Mesenchymal stem cell (in vitro differentiated cells and primary cell): Measurements from ENCODE around the gene MAN2A1. TPM values are rescaled to one million over a fixed set of nuclear protein-coding genes. Genes with fewer than 3 reads are reported as not detected.

Experiments
- DNase-seq: peaks from one replicate; pipeline ENCODE4 v3.0.0-alpha.2; 2013
- H2AFZ ChIP-seq: one replicate; pipeline ENCODE4 v1.6.1; 2013; ENCODE audit warnings: low read depth, mild to moderate bottlenecking, control low read depth, inconsistent platforms, low read length, moderate library complexity
- H2AK5ac ChIP-seq: 2 replicates; pipeline ENCODE4 v1.6.1; 2013; ENCODE audit warnings: low read length, moderate library complexity, mild to moderate bottlenecking, inconsistent platforms; ENCODE audit not compliant: severe bottlenecking
- H2BK120ac ChIP-seq: one replicate; pipeline ENCODE4 v1.6.1; 2013; ENCODE audit warnings: low read depth, mild to moderate bottlenecking, inconsistent platforms, low read length, moderate library complexity
- H2BK12ac ChIP-seq, 2 experiments: one replicate each; pipeline ENCODE4 v1.6.1; 2013; ENCODE audit warnings: inconsistent platforms in 2 of 2, low read length in 2 of 2, mild to moderate bottlenecking in 2 of 2, moderate library complexity in 2 of 2, control low read depth in 1 of 2
- H2BK15ac ChIP-seq: one replicate; pipeline ENCODE4 v1.6.1; 2013; ENCODE audit warnings: mild to moderate bottlenecking, low read depth, inconsistent platforms; ENCODE audit not compliant: poor library complexity, severe bottlenecking
- H2BK5ac ChIP-seq: 2 replicates; pipeline ENCODE4 v1.6.1; 2013; ENCODE audit warnings: low read depth, mild to moderate bottlenecking, low read length, control low read depth, inconsistent platforms; ENCODE audit not compliant: poor library complexity, severe bottlenecking
- H3K14ac ChIP-seq, 2 experiments: one replicate each; pipeline ENCODE4 v1.6.1; 2013; ENCODE audit warnings: inconsistent platforms in 2 of 2, low read length in 2 of 2, control low read depth in 1 of 2, mild to moderate bottlenecking in 1 of 2, moderate library complexity in 1 of 2
- H3K18ac ChIP-seq, 2 experiments: one replicate each; pipeline ENCODE4 v1.6.1; 2013; ENCODE audit warnings: inconsistent platforms in 2 of 2, low read length in 2 of 2, control low read depth in 1 of 2, low read depth in 1 of 2, mild to moderate bottlenecking in 1 of 2
- H3K23ac ChIP-seq, 2 experiments: one replicate each; pipeline ENCODE4 v1.6.1; 2013; ENCODE audit warnings: inconsistent platforms in 2 of 2, low read length in 2 of 2, mild to moderate bottlenecking in 2 of 2, moderate library complexity in 2 of 2, control low read depth in 1 of 2
- H3K27ac ChIP-seq: 2 replicates; pipeline ENCODE4 v1.5.1; 2013; ENCODE audit warnings: mild to moderate bottlenecking, moderate library complexity, low read length, control low read depth, inconsistent platforms; ENCODE audit not compliant: poor library complexity, severe bottlenecking
- H3K27me3 ChIP-seq, 2 experiments: 2 replicates each; pipeline versions ENCODE4 v1.6.1 to v1.7.0; 2013; ENCODE audit warnings: low read length in 2 of 2, mild to moderate bottlenecking in 2 of 2, moderate library complexity in 2 of 2, control low read depth in 1 of 2, inconsistent platforms in 1 of 2; ENCODE audit not compliant: control insufficient read depth in 1 of 2, insufficient read depth in 1 of 2
- H3K36me3 ChIP-seq, 2 experiments: 2 replicates each; pipeline versions ENCODE4 v1.6.1 to v1.7.0; 2013; ENCODE audit warnings: low read length in 2 of 2, control low read depth in 1 of 2, inconsistent platforms in 1 of 2, low read depth in 1 of 2, mild to moderate bottlenecking in 1 of 2; ENCODE audit not compliant: insufficient read depth in 2 of 2, control insufficient read depth in 1 of 2
- H3K4ac ChIP-seq, 2 experiments: one replicate each; pipeline ENCODE4 v1.6.1; 2013; ENCODE audit warnings: inconsistent platforms in 2 of 2, low read length in 2 of 2, mild to moderate bottlenecking in 2 of 2, moderate library complexity in 2 of 2, control low read depth in 1 of 2, low read depth in 1 of 2
- H3K4me1 ChIP-seq: 2 replicates; pipeline ENCODE4 v1.6.1; 2013; ENCODE audit warnings: low read depth, low read length, control low read depth; ENCODE audit not compliant: control insufficient read depth, insufficient read depth
- H3K4me2 ChIP-seq: 2 replicates; pipeline ENCODE4 v1.6.1; 2013; ENCODE audit warnings: low read length, mild to moderate bottlenecking, inconsistent platforms; ENCODE audit not compliant: poor library complexity, severe bottlenecking
- H3K4me3 ChIP-seq, 2 experiments: 2 replicates each; pipeline versions ENCODE4 v1.5.1 to v1.7.0; 2013; ENCODE audit warnings: low read length in 2 of 2, mild to moderate bottlenecking in 2 of 2, control low read depth in 1 of 2, low read depth in 1 of 2; ENCODE audit not compliant: insufficient read depth in 1 of 2
- H3K79me1 ChIP-seq: replicated peaks from 2 replicates; pipeline ENCODE4 v1.6.1; 2013; ENCODE audit warnings: mild to moderate bottlenecking, control low read depth, low read length, inconsistent platforms; ENCODE audit not compliant: poor library complexity, severe bottlenecking
- H3K9ac ChIP-seq: 2 replicates; pipeline ENCODE4 v1.7.0; 2013; ENCODE audit warnings: mild to moderate bottlenecking, low read length, moderate library complexity
- H3K9me3 ChIP-seq: 2 replicates; pipeline ENCODE4 v1.7.0; 2013; ENCODE audit warnings: mild to moderate bottlenecking, low read length; ENCODE audit not compliant: control insufficient read depth
- H4K8ac ChIP-seq: one replicate; pipeline ENCODE4 v1.6.1; 2013; ENCODE audit warnings: inconsistent platforms, mild to moderate bottlenecking, low read length, moderate library complexity
- H4K91ac ChIP-seq: one replicate; pipeline ENCODE4 v1.6.1; 2013; ENCODE audit warnings: mild to moderate bottlenecking, low read length, inconsistent platforms
- WGBS: methylation state at CpG from one replicate; pipeline ENCODE4 v1.1.7; 2013; ENCODE audit warnings: mixed read lengths; 5-methylcytosine and 5-hydroxymethylcytosine counted together
- polyA plus RNA-seq, 2 experiments: library from polyadenylated mRNA; stranded (reverse); fragments of 200-250 nt; gene quantifications; one replicate each; pipeline ENCODE4 v1.2.3, GENCODE V29; 2013

Gene MAN2A1
- polyA plus RNA-seq (2013, experiment 1 of 2): 77.9 TPM
- 78.7 TPM for polyA plus RNA-seq (2013, experiment 2 of 2)

GRCh38 chr5:109689740-109690241 is at the start of gene MAN2A1:
Gene MAN2A1 (plus strand): TSS chr5:109689927. CDS start chr5:109690418, 491 bp downstream.
- H3K9me3 ChIP-seq: peaks cover 6% of the 10 kb centered on the region
- H3K18ac ChIP-seq: peak within 1 kb of the TSS; percentile 98
- peak within 1 kb of the TSS; percentile 83 for H4K91ac ChIP-seq
- peak within 1 kb of the TSS in 1 of 2 experiments; percentile 99 for H3K23ac ChIP-seq
- H2AK5ac ChIP-seq: no peak within 1 kb of the TSS
- peak within 1 kb of the TSS; percentile 98 for H2AFZ ChIP-seq
- peak within 1 kb of the TSS; percentile 80 for H2BK5ac ChIP-seq
- H4K8ac ChIP-seq: peak within 1 kb of the TSS; percentile 89
- peak within 1 kb of the TSS; percentile 95 for H3K27ac ChIP-seq
- DNase-seq: peak; percentile 81
- no peaks in the 10 kb centered on the region for H3K27me3 ChIP-seq
- H3K4ac ChIP-seq: peak within 1 kb of the TSS; percentile 94 to 97
- H2BK15ac ChIP-seq: peak within 1 kb of the TSS; percentile 80
- peak within 1 kb of the TSS; percentile 80 to 94 for H2BK12ac ChIP-seq
- WGBS: under 1% methylated on average over 56 of the region's 58 CpGs
- H3K9ac ChIP-seq: peak within 1 kb of the TSS; percentile 88
- H3K4me2 ChIP-seq: peak within 1 kb of the TSS; percentile 97
- peak within 1 kb of the TSS; percentile 86 to 92 for H3K4me3 ChIP-seq
- peaks cover 11% of the 10 kb centered on the region for H3K4me1 ChIP-seq
- peak within 1 kb of the TSS; percentile 99 for H2BK120ac ChIP-seq
- H3K79me1 ChIP-seq: no peaks in the 10 kb centered on the region
- peak within 1 kb of the TSS; percentile 66 to 95 for H3K14ac ChIP-seq
- no peaks in the 10 kb centered on the region for H3K36me3 ChIP-seq

- Histone ChIP-seq H3K9ac (no peak overlapping the region), H2BK12ac (no peak overlapping the region), H3K14ac (no peak overlapping the region), H2BK5ac (no peak overlapping the region), H3K4me2 (no peak overlapping the region), H2BK15ac (no peak overlapping the region), H4K8ac (no peak overlapping the region), H3K27me3 (no peaks in the 10 kb centered on the region), H3K4me1 (no peaks in the 10 kb centered on the region), H3K79me1 (no peaks in the 10 kb centered on the region), H3K9me3 (no peaks in the 10 kb centered on the region), H4K91ac (no peak overlapping the region), H3K23ac (no peak overlapping the region), H3K36me3 (no peaks in the 10 kb centered on the region), H3K4me3 (no peak overlapping the region), H2BK120ac (no peak overlapping the region), H3K18ac (no peak overlapping the region), H3K4ac (no peak overlapping the region), H2AFZ (no peak overlapping the region), H3K27ac (no peak overlapping the region), H2AK5ac (no peak overlapping the region)
- DNase-seq: no peak
- 96% methylated on average over 4 of the region's 4 CpGs for WGBS
Measured at GRCh38 chr5:109640976-109641375, 48.8 kb upstream of the MAN2A1 start.

- Histone ChIP-seq H3K18ac (no peak overlapping the region), H2AFZ (no peak overlapping the region), H4K8ac (no peak overlapping the region), H3K14ac (no peak overlapping the region), H3K4ac (no peak overlapping the region), H2BK5ac (no peak overlapping the region), H3K9ac (no peak overlapping the region), H2BK120ac (no peak overlapping the region), H4K91ac (no peak overlapping the region), H3K9me3 (no peaks in the 10 kb centered on the region), H3K23ac (no peak overlapping the region), H2BK12ac (no peak overlapping the region), H3K4me2 (no peak overlapping the region), H3K4me1 (no peaks in the 10 kb centered on the region), H2AK5ac (no peak overlapping the region), H3K27me3 (no peaks in the 10 kb centered on the region), H3K4me3 (no peak overlapping the region), H3K79me1 (no peaks in the 10 kb centered on the region), H3K36me3 (no peaks in the 10 kb centered on the region), H2BK15ac (no peak overlapping the region), H3K27ac (no peak overlapping the region)
- no peak for DNase-seq
- 95% methylated on average over 2 of the region's 4 CpGs for WGBS
Measured at GRCh38 chr5:109643791-109644350, 45.9 kb upstream of the MAN2A1 start.

GRCh38 chr5:109644829-109645228 is 44.9 kb upstream of the MAN2A1 start:
- Histone ChIP-seq H2BK12ac (no peak overlapping the region), H4K91ac (no peak overlapping the region), H2AK5ac (no peak overlapping the region), H4K8ac (peak overlapping the region; percentile 29), H3K4me1 (no peaks in the 10 kb centered on the region), H3K27me3 (no peaks in the 10 kb centered on the region), H3K4me3 (no peak overlapping the region), H2BK120ac (no peak overlapping the region), H3K4ac (no peak overlapping the region), H3K9ac (no peak overlapping the region), H3K79me1 (no peaks in the 10 kb centered on the region), H3K18ac (no peak overlapping the region), H3K4me2 (no peak overlapping the region), H3K23ac (no peak overlapping the region), H2BK15ac (no peak overlapping the region), H2AFZ (no peak overlapping the region), H3K14ac (no peak overlapping the region), H3K36me3 (no peaks in the 10 kb centered on the region), H3K27ac (no peak overlapping the region), H2BK5ac (no peak overlapping the region), H3K9me3 (no peaks in the 10 kb centered on the region)
- 45% methylated on average over 5 of the region's 7 CpGs for WGBS
- DNase-seq: no peak
